HG02759 (cell line): ENCODE data around the gene ANAPC4.

Experiments
- ATAC-seq: cut with Tn5 transposase; IDR thresholded peaks from one replicate; pipeline ENCODE4 v1.9.1; 2021; ENCODE audit warnings: mild to moderate bottlenecking, moderate library complexity; ENCODE audit not compliant: unreplicated experiment

Gene ANAPC4

GRCh38 chr4:25430630-25431029, 53.6 kb downstream of the ANAPC4 start:
- no peak for ATAC-seq

GRCh38 chr4:25433966-25434827, 57.1 kb downstream of the ANAPC4 start:
- no peak for ATAC-seq

GRCh38 chr4:25437926-25438325, 60.9 kb downstream of the ANAPC4 start:
- no peak for ATAC-seq

- peak; percentile 94 for ATAC-seq
Observed at GRCh38 chr4:25439918-25440477, 62.9 kb downstream of the ANAPC4 start.

GRCh38 chr4:25440478-25441030, 63.5 kb downstream of the ANAPC4 start:
- no peak for ATAC-seq

GRCh38 chr4:25441519-25442117, 64.6 kb downstream of the ANAPC4 start:
- no peak for ATAC-seq

- no peak for ATAC-seq
Observed at GRCh38 chr4:25442863-25443307, 65.8 kb downstream of the ANAPC4 start.

GRCh38 chr4:25443851-25444250, 66.8 kb downstream of the ANAPC4 start:
- ATAC-seq, result no peak

- ATAC-seq, result no peak
Observed at GRCh38 chr4:25446611-25447010, 69.5 kb downstream of the ANAPC4 start.

GRCh38 chr4:25448379-25449109, 71.5 kb downstream of the ANAPC4 start:
- no peak for ATAC-seq

GRCh38 chr4:25449270-25449669, 72.2 kb downstream of the ANAPC4 start:
- ATAC-seq, result peak; percentile 3

- peak; percentile 74 for ATAC-seq
Observed at GRCh38 chr4:25449688-25450087, 72.6 kb downstream of the ANAPC4 start.

GRCh38 chr4:25450491-25450901, 73.4 kb downstream of the ANAPC4 start:
- ATAC-seq, result no peak

- no peak for ATAC-seq
Observed at GRCh38 chr4:25451676-25452075, 74.6 kb downstream of the ANAPC4 start.

- no peak for ATAC-seq
Observed at GRCh38 chr4:25452081-25452480, 75.0 kb downstream of the ANAPC4 start.

GRCh38 chr4:25454476-25454875, 77.4 kb downstream of the ANAPC4 start:
- ATAC-seq, result no peak

- no peak for ATAC-seq
Observed at GRCh38 chr4:25457053-25457715, 80.1 kb downstream of the ANAPC4 start.

- ATAC-seq, result no peak
Observed at GRCh38 chr4:25466966-25467697, 90.1 kb downstream of the ANAPC4 start.

- ATAC-seq, result no peak
Observed at GRCh38 chr4:25467843-25468242, 90.8 kb downstream of the ANAPC4 start.
